Subcutaneous abdominal adipose tissue (tissue), 5 donors: ENCODE data around the gene RAP1GAP.

Source experiments
- H3K27ac ChIP-seq: one replicate; pipeline ENCODE4 v1.7.0; 2013; ENCODE audit warnings: low read depth, mild to moderate bottlenecking, inconsistent platforms, low read length, moderate library complexity
- H3K27me3 ChIP-seq, 5 donors: one replicate each; pipeline ENCODE4 v1.7.0; 2013; ENCODE audit warnings: low read length in 5 of 5, inconsistent platforms in 1 of 5; ENCODE audit not compliant: control insufficient read depth in 5 of 5, insufficient read depth in 4 of 5
- H3K36me3 ChIP-seq, 5 donors: one replicate each; pipeline ENCODE4 v1.7.0; 2013; ENCODE audit warnings: low read length in 5 of 5; ENCODE audit not compliant: control insufficient read depth in 5 of 5, insufficient read depth in 5 of 5
- H3K4me1 ChIP-seq, 5 donors: one replicate each; pipeline ENCODE4 v1.7.0; 2013; ENCODE audit warnings: low read length in 5 of 5, mild to moderate bottlenecking in 3 of 5, moderate library complexity in 1 of 5; ENCODE audit not compliant: control insufficient read depth in 5 of 5, insufficient read depth in 5 of 5
- H3K4me3 ChIP-seq, 5 donors: one replicate each; pipeline ENCODE4 v1.7.0; 2013; ENCODE audit warnings: low read length in 5 of 5, low read depth in 1 of 5
- H3K9ac ChIP-seq, 5 donors: one replicate each; pipeline ENCODE4 v1.7.0; 2013; ENCODE audit warnings: low read length in 5 of 5, mild to moderate bottlenecking in 4 of 5, moderate library complexity in 3 of 5
- H3K9me3 ChIP-seq, 5 donors: one replicate each; pipeline ENCODE4 v1.7.0; 2013; ENCODE audit warnings: low read length in 5 of 5; ENCODE audit not compliant: control insufficient read depth in 5 of 5
- donor health status: healthy.
- donor health status: healthy.
- donor health status: healthy.
- donor health status: healthy.
- donor health status: healthy.

Gene RAP1GAP

GRCh38 chr1:21610989-21611785, 58.0 kb downstream of the RAP1GAP start:
- Histone ChIP-seq H3K9me3 (no peaks in the 10 kb centered on the region), H3K4me3 (no peak overlapping the region), H3K36me3 (no peaks in the 10 kb centered on the region), H3K27me3 (peaks cover 0 to 9% (median 0%) of the 10 kb centered on the region in 5 donors), H3K27ac (no peak overlapping the region), H3K9ac (no peak overlapping the region), H3K4me1 (peaks cover 0 to 16% (median 7%) of the 10 kb centered on the region in 5 donors)

DNA sequence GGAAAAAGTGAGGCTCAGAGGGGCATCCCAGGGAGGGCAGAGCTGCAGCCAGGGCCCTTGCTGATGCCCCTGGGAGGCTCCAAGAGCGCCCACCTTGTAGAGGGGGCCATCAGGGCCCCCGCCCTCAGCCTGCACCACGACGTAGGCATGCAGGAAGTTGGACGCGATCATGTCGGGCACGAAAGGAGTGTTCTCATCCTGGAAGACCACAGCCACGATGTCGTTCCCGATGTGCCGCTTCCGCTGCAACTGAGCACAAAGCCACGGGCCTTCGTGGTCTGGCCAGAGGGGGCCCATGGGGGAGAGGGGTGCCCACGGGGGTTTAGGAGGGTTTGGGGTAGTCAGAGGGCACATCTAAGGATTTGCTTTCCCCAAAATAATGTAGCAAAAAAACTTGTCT, 59.1 kb downstream of the RAP1GAP start:
- Histone ChIP-seq H3K4me1 (peaks cover 0 to 17% (median 7%) of the 10 kb centered on the region in 5 donors), H3K36me3 (no peaks in the 10 kb centered on the region), H3K27ac (no peak overlapping the region), H3K27me3 (peaks cover 0 to 9% (median 0%) of the 10 kb centered on the region in 5 donors), H3K4me3 (no peak overlapping the region), H3K9ac (no peak overlapping the region), H3K9me3 (no peaks in the 10 kb centered on the region)

GRCh38 chr1:21608798-21609197, 60.4 kb downstream of the RAP1GAP start:
- no peak overlapping the region for H3K4me3 ChIP-seq
- no peaks in the 10 kb centered on the region for H3K36me3 ChIP-seq
- no peak overlapping the region for H3K27ac ChIP-seq

GRCh38 chr1:21607549-21608529, 61.3 kb downstream of the RAP1GAP start:
- Histone ChIP-seq H3K36me3 (no peaks in the 10 kb centered on the region), H3K4me1 (peaks cover 0 to 17% (median 7%) of the 10 kb centered on the region in 5 donors), H3K9me3 (no peaks in the 10 kb centered on the region), H3K27ac (no peak overlapping the region), H3K27me3 (peaks cover 0 to 9% (median 0%) of the 10 kb centered on the region in 5 donors), H3K4me3 (peak overlapping the region in 2 of 5 donors; percentile 19 to 23), H3K9ac (no peak overlapping the region)

More at GRCh38 chr1:21608798-21609197, 60.4 kb downstream of the RAP1GAP start:
- Histone ChIP-seq H3K4me1 (peaks cover 0 to 17% (median 7%) of the 10 kb centered on the region in 5 donors), H3K9ac (no peak overlapping the region), H3K9me3 (no peaks in the 10 kb centered on the region), H3K27me3 (peaks cover 0 to 8% (median 0%) of the 10 kb centered on the region in 5 donors)

DNA sequence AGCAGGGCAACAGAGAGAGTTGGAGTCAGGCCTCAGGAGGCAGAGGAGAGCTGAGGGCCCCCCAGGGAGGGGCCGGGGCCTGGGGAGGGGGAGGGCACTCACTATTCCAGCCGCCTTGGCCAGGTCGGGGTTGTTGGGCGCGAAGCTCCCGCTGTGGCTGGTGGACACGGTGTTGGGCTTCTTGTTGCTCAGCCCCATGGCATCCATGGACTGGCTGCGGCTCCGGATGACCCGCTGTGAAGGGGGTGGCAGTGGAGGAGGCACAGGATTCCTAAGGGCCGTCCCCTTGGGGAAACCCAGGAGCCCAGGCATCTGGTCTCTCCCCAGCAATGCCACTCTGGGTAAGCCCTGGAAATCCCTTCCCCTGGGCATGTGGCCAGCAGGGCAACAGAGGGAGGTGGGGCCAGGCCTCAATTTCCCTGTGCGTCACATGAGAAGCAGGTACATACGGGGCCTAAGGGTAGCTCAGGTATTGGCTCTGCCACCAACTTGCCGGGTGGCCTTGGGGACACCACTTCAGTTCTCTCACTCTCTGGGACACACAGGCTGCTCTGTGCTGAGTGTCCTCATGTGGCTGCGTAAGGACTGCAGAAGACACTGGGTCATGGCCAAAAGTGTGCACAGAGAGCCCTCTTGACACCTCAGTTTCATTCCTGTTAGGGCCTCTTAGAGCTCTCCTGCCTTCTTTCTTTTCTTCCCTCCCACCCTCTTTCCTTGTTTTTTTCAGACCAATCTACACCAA, 63.0 kb downstream of the RAP1GAP start:
- H3K27me3 ChIP-seq: peaks cover 6 to 17% (median 13%) of the 10 kb centered on the region in 5 donors
- no peak overlapping the region for H3K27ac ChIP-seq
- H3K36me3 ChIP-seq: no peaks in the 10 kb centered on the region
- peaks cover 0 to 17% (median 7%) of the 10 kb centered on the region in 5 donors for H3K4me1 ChIP-seq
- H3K4me3 ChIP-seq: no peak overlapping the region
- H3K9me3 ChIP-seq: no peaks in the 10 kb centered on the region
- H3K9ac ChIP-seq: no peak overlapping the region

GRCh38 chr1:21605012-21605715, 64.0 kb downstream of the RAP1GAP start:
- no peaks in the 10 kb centered on the region for H3K9me3 ChIP-seq
- peaks cover 6 to 17% (median 15%) of the 10 kb centered on the region in 5 donors for H3K27me3 ChIP-seq
- no peaks in the 10 kb centered on the region for H3K36me3 ChIP-seq
- no peak overlapping the region for H3K9ac ChIP-seq
- no peak overlapping the region for H3K27ac ChIP-seq
- peaks cover 0 to 17% (median 7%) of the 10 kb centered on the region in 5 donors for H3K4me1 ChIP-seq
- no peak overlapping the region for H3K4me3 ChIP-seq

DNA sequence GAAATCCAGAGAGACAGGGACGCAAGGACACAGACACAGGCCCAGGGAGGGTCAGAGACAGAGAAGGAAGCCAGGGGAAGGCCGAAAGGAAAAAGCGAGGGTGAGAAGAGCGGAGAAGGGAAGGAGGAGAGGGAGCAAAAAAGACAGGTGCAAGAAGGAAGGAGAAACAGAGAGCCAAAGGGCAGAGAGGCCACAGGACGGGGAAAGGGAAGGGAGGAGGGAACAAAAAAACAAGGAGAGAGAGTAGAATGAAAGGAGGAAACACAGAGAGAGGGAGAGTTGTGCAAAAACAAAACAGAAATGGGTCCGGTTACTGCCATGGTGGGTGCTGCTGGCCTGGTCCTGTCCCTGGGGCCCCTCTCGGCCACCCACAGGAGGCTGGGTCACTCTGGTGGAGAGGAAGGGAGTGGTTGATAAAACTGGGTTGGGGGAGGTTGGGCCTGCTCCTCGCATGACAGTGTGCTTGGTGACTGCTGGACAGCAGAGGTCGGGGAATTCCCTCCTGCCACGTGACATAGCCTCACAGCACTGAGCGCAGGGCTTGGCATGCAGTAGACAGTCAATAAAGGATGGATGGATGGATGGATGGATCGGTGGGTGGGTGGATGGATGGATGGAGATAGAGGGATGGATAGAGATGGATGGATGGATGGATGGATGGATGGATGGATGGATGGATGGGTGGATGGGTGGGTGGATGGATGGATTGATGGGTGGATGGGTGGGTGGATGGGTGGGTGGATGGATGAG, 64.8 kb downstream of the RAP1GAP start:
- Histone ChIP-seq H3K4me3 (no peak overlapping the region), H3K27ac (no peak overlapping the region), H3K9ac (no peak overlapping the region), H3K4me1 (peaks cover 0 to 17% (median 7%) of the 10 kb centered on the region in 5 donors), H3K27me3 (peaks cover 10 to 24% (median 16%) of the 10 kb centered on the region in 5 donors), H3K9me3 (no peaks in the 10 kb centered on the region), H3K36me3 (no peaks in the 10 kb centered on the region)

DNA sequence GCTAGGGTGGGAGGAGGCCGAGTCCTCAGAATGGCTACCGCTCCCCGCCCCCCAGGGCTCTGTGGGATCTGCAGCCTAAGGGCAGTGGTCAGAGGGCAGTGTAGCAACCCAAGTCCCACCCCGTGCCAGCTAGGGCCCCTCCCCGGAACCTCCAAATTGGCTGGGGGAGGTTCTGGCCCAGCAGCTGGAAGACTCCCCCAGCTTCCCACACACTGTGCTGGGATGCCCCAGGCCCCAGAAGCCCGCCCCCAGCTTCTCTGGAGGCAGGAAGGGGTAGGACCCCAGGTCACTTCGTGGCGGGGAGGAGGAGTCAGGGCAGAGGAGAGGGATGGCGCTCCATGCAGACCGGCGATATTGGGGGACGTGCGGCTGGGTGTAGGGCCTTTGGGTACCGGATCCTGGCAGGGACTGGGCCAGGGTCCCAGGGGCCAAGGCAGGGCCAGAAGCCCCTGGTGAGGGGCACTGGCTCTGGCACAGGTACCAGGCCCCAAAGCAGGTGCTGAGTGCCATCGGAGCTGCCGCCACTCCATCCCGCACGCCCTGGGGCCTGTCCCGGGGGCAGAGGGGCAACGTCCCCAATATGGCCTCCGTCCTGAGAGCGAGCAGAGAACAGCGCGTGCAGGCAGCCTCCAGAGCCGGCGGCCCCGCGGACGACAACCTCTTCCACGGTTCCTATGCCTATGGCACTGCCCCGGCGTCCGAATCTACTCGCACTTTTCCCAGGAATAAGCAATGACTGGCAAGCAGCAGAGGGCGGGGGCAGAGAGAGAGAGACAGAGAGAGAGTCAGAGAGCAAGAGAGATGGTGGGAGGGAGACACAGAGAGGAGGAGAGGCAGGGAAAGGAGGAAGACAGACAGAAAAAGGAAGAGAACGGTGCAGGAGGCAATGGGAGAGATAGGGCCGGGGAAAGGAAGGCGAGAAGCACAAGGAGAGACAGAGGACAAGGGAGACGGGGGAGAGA, 65.7 kb downstream of the RAP1GAP start:
- H3K27ac ChIP-seq: no peak overlapping the region
- H3K9ac ChIP-seq: no peak overlapping the region

More for the DNA sequence above, 65.7 kb downstream of the RAP1GAP start:
- Histone ChIP-seq H3K27me3 (peaks cover 14 to 32% (median 23%) of the 10 kb centered on the region in 5 donors), H3K36me3 (no peaks in the 10 kb centered on the region), H3K4me1 (peaks cover 0 to 17% (median 7%) of the 10 kb centered on the region in 5 donors), H3K9me3 (no peaks in the 10 kb centered on the region), H3K4me3 (no peak overlapping the region)
